WTC11 (cell line): ENCODE measurements around the gene DNAAF6. TPM values are rescaled to one million over a fixed set of nuclear protein-coding genes. Genes with fewer than 3 reads are reported as not detected.

Experiments
- ATAC-seq: fragments of 200-7000 bp; cut with Tn5 transposase; 2 replicates; pipeline ENCODE4 v1.10.0; 2021; ENCODE audit warnings: mild to moderate bottlenecking, moderate library complexity
- CTCF ChIA-PET: fragments of 300-600 bp; sonication (Branson Sonifier 250); formaldehyde crosslinking; loops from one replicate; lab custom pipeline; 2021; ENCODE audit warnings: antibody characterized with exemption; lab: Charles Lee
- POLR2A ChIA-PET: fragments of 350-600 bp; sonication (Branson Sonifier 250); formaldehyde crosslinking; loops from one replicate; lab custom pipeline; 2021; ENCODE audit warnings: antibody characterized with exemption; lab: Charles Lee
- DNase-seq: peaks from one replicate; pipeline ENCODE4 v3.0.0; 2021; ENCODE audit warnings: low spot score
- H3K27ac Mint-ChIP-seq: 2 replicates; pipeline ENCODE4 v1.8.0; 2021; ENCODE audit warnings: mixed read lengths
- H3K27me3 Mint-ChIP-seq: 2 replicates; pipeline ENCODE4 v1.8.0; 2021; ENCODE audit warnings: low read depth, mild to moderate bottlenecking, moderate library complexity, mixed read lengths
- H3K36me3 Mint-ChIP-seq: 2 replicates; pipeline ENCODE4 v1.8.0; 2021; ENCODE audit warnings: mixed read lengths
- H3K4me1 Mint-ChIP-seq: 2 replicates; pipeline ENCODE4 v1.8.0; 2022; ENCODE audit warnings: mixed read lengths
- H3K4me3 Mint-ChIP-seq: 2 replicates; pipeline ENCODE4 v1.8.0; 2021; ENCODE audit warnings: mild to moderate bottlenecking, moderate library complexity, mixed read lengths
- H3K9me3 Mint-ChIP-seq: 2 replicates; pipeline ENCODE4 v1.8.0; 2021; ENCODE audit warnings: mixed read lengths
- ETV6 ChIP-seq: sonication (generic); formaldehyde crosslinking; IDR thresholded peaks from 2 replicates; pipeline ENCODE4 v1.8.1; 2022; ENCODE audit warnings: mild to moderate bottlenecking, missing genetic modification reagents
- FOXJ3 ChIP-seq: sonication (generic); formaldehyde crosslinking; IDR thresholded peaks from 2 replicates; pipeline ENCODE4 v1.9.0; 2021; ENCODE audit warnings: missing genetic modification reagents, mild to moderate bottlenecking, borderline replicate concordance
- GRHL2 ChIP-seq: fragments of 250-450 bp; sonication (Bioruptor Pico); IDR thresholded peaks from 2 replicates; pipeline ENCODE4 v1.8.0; 2022; ENCODE audit warnings: mild to moderate bottlenecking, moderate library complexity; ENCODE audit not compliant: insufficient replicate concordance, severe bottlenecking
- NFYB ChIP-seq: sonication (generic); formaldehyde crosslinking; conservative IDR thresholded peaks from 2 replicates; pipeline ENCODE4 v1.8.0; 2022; ENCODE audit warnings: low read depth, missing genetic modification reagents
- NR2C2 ChIP-seq: sonication (generic); formaldehyde crosslinking; IDR thresholded peaks from 2 replicates; pipeline ENCODE4 v1.8.0; 2022; ENCODE audit warnings: mild to moderate bottlenecking, missing genetic modification reagents
- NR3C1 ChIP-seq: sonication (generic); formaldehyde crosslinking; conservative IDR thresholded peaks from 2 replicates; pipeline ENCODE4 v1.8.1; 2023; ENCODE audit warnings: low read depth, mild to moderate bottlenecking, missing genetic modification reagents
- PRRX2 ChIP-seq: fragments of 250-450 bp; sonication (Bioruptor Pico); IDR thresholded peaks from 2 replicates; pipeline ENCODE4 v1.8.0; 2021; ENCODE audit warnings: mild to moderate bottlenecking
- RELA ChIP-seq: sonication (generic); formaldehyde crosslinking; IDR thresholded peaks from 2 replicates; pipeline ENCODE4 v1.8.1; 2022; ENCODE audit warnings: missing genetic modification reagents, mild to moderate bottlenecking, borderline replicate concordance
- SMAD3 ChIP-seq: sonication (generic); formaldehyde crosslinking; IDR thresholded peaks from 2 replicates; pipeline ENCODE4 v1.8.0; 2022; ENCODE audit warnings: missing genetic modification reagents, mild to moderate bottlenecking, borderline replicate concordance
- SMAD4 ChIP-seq: sonication (generic); formaldehyde crosslinking; IDR thresholded peaks from 2 replicates; pipeline ENCODE4 v1.8.0; 2022; ENCODE audit warnings: mild to moderate bottlenecking, missing genetic modification reagents
- SP1 ChIP-seq: sonication (generic); formaldehyde crosslinking; conservative IDR thresholded peaks from 2 replicates; pipeline ENCODE4 v1.8.1; 2022; ENCODE audit warnings: missing genetic modification reagents
- TEAD1 ChIP-seq: sonication (generic); formaldehyde crosslinking; IDR thresholded peaks from 2 replicates; pipeline ENCODE4 v1.8.0; 2022; ENCODE audit warnings: mild to moderate bottlenecking, missing genetic modification reagents
- ZNF219 ChIP-seq: sonication (generic); formaldehyde crosslinking; IDR thresholded peaks from 2 replicates; pipeline ENCODE4 v1.8.0; 2023; ENCODE audit warnings: missing genetic modification reagents, mild to moderate bottlenecking, borderline replicate concordance
- total RNA-seq: library from RNA; stranded (reverse); gene quantifications from 3 replicates; pipeline ENCODE4 v1.2.3, GENCODE V29; 2021
- TF ChIP-seq, protein P1 (sequence below): fragments of 200-600 bp; IDR thresholded peaks from 2 replicates; pipeline ENCODE4 v1.8.0; 2022; ENCODE audit warnings: antibody characterized with exemption
- TF ChIP-seq, protein P2 (sequence below): sonication (generic); formaldehyde crosslinking; IDR thresholded peaks from 2 replicates; pipeline ENCODE4 v1.8.1; 2023; ENCODE audit warnings: mild to moderate bottlenecking, missing genetic modification reagents, borderline replicate concordance
- TF ChIP-seq, protein P3 (sequence below): sonication (generic); formaldehyde crosslinking; IDR thresholded peaks from 2 replicates; pipeline ENCODE4 v1.8.1; 2022; ENCODE audit warnings: missing genetic modification reagents, borderline replicate concordance
- TF ChIP-seq, protein P4 (sequence below): sonication (generic); formaldehyde crosslinking; IDR thresholded peaks from 2 replicates; pipeline ENCODE4 v1.8.1; 2023; ENCODE audit warnings: mild to moderate bottlenecking, missing genetic modification reagents
- TF ChIP-seq, protein P5 (sequence below): sonication (generic); formaldehyde crosslinking; IDR thresholded peaks from 2 replicates; pipeline ENCODE4 v1.8.1; 2022; ENCODE audit warnings: mild to moderate bottlenecking, missing genetic modification reagents, moderate library complexity, borderline replicate concordance

DNAAF6 gene
- total RNA-seq, 1 experiment from 2014 or later, result not detected

DNA sequence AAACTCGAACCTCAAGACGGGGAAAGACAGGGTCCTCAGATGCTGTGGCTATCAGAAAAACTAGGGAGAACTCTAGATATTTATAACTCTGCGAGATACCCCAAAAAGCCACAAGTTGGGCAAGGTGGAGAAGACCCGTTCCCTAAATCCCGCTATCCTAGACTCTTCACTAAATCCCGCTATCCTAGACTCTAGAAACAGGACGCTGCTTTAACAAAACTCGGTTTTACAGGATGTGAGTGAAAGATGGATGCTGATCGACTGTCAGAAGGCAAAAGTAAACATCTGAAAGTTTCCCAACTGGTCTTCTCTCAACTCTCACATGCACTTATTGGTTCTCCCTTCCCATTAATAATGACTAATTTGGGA is 270 bp downstream of the DNAAF6 start:
- ATAC-seq (no peak), DNase-seq (no peak)
- ChIA-PET POLR2A (no interaction called here), CTCF (no interaction called here)
- Mint-ChIP-seq H3K9me3 (no peaks in the 10 kb centered on the region), H3K4me1 (peaks cover 16% of the 10 kb centered on the region), H3K4me3 (peak overlapping the region; percentile 82), H3K27me3 (no peaks in the 10 kb centered on the region), H3K27ac (no peak overlapping the region; the same call in 1 of the 2 replicates), H3K36me3 (no peaks in the 10 kb centered on the region)
- TF ChIP-seq NR2C2 (CRISPR knock-in tag), result no peak
- TF ChIP-seq, protein P1, sequence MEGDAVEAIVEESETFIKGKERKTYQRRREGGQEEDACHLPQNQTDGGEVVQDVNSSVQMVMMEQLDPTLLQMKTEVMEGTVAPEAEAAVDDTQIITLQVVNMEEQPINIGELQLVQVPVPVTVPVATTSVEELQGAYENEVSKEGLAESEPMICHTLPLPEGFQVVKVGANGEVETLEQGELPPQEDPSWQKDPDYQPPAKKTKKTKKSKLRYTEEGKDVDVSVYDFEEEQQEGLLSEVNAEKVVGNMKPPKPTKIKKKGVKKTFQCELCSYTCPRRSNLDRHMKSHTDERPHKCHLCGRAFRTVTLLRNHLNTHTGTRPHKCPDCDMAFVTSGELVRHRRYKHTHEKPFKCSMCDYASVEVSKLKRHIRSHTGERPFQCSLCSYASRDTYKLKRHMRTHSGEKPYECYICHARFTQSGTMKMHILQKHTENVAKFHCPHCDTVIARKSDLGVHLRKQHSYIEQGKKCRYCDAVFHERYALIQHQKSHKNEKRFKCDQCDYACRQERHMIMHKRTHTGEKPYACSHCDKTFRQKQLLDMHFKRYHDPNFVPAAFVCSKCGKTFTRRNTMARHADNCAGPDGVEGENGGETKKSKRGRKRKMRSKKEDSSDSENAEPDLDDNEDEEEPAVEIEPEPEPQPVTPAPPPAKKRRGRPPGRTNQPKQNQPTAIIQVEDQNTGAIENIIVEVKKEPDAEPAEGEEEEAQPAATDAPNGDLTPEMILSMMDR, result no peak

DNA sequence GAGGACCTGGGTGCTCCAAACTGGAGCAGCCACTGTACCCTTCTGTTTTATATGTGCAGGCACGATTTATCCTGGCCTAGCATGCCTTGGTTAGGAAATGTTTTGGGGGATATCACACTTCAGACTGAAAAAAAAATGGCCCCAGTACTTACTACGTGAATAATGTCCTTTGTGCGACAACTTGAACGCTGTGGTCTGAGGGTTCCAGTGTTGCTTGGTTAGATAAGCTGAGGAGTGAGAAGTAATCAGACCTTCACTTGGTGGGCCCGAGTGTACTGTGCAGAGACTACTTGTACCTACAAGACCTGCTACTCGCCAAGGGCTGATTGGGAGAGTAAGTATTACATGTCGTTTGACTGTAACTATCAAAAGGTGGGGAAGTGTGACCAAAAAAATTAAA is 678 bp downstream of the DNAAF6 start:
- Mint-ChIP-seq H3K27me3 (no peaks in the 10 kb centered on the region), H3K4me1 (peaks cover 16% of the 10 kb centered on the region)
- no peak for ATAC-seq
- TF ChIP-seq SP1 (CRISPR knock-in tag) (no peak), SMAD3 (CRISPR knock-in tag) (no peak), PRRX2 (CRISPR knock-in tag) (no peak), NFYB (CRISPR knock-in tag) (no peak), SMAD4 (CRISPR knock-in tag) (no peak), ETV6 (CRISPR knock-in tag) (no peak), RELA (CRISPR knock-in tag) (no peak), TEAD1 (no peak), ZNF219 (CRISPR knock-in tag) (no peak), FOXJ3 (CRISPR knock-in tag) (no peak), GRHL2 (CRISPR knock-in tag) (no peak), NR3C1 (CRISPR knock-in tag) (no peak)
- TF ChIP-seq, protein P2, sequence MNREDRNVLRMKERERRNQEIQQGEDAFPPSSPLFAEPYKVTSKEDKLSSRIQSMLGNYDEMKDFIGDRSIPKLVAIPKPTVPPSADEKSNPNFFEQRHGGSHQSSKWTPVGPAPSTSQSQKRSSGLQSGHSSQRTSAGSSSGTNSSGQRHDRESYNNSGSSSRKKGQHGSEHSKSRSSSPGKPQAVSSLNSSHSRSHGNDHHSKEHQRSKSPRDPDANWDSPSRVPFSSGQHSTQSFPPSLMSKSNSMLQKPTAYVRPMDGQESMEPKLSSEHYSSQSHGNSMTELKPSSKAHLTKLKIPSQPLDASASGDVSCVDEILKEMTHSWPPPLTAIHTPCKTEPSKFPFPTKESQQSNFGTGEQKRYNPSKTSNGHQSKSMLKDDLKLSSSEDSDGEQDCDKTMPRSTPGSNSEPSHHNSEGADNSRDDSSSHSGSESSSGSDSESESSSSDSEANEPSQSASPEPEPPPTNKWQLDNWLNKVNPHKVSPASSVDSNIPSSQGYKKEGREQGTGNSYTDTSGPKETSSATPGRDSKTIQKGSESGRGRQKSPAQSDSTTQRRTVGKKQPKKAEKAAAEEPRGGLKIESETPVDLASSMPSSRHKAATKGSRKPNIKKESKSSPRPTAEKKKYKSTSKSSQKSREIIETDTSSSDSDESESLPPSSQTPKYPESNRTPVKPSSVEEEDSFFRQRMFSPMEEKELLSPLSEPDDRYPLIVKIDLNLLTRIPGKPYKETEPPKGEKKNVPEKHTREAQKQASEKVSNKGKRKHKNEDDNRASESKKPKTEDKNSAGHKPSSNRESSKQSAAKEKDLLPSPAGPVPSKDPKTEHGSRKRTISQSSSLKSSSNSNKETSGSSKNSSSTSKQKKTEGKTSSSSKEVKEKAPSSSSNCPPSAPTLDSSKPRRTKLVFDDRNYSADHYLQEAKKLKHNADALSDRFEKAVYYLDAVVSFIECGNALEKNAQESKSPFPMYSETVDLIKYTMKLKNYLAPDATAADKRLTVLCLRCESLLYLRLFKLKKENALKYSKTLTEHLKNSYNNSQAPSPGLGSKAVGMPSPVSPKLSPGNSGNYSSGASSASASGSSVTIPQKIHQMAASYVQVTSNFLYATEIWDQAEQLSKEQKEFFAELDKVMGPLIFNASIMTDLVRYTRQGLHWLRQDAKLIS (CRISPR knock-in tag), result no peak
- TF ChIP-seq, protein P3, sequence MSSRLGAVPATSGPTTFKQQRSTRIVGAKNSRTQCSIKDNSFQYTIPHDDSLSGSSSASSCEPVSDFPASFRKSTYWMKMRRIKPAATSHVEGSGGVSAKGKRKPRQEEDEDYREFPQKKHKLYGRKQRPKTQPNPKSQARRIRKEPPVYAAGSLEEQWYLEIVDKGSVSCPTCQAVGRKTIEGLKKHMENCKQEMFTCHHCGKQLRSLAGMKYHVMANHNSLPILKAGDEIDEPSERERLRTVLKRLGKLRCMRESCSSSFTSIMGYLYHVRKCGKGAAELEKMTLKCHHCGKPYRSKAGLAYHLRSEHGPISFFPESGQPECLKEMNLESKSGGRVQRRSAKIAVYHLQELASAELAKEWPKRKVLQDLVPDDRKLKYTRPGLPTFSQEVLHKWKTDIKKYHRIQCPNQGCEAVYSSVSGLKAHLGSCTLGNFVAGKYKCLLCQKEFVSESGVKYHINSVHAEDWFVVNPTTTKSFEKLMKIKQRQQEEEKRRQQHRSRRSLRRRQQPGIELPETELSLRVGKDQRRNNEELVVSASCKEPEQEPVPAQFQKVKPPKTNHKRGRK (CRISPR knock-in tag), result no peak
- TF ChIP-seq, protein P4, sequence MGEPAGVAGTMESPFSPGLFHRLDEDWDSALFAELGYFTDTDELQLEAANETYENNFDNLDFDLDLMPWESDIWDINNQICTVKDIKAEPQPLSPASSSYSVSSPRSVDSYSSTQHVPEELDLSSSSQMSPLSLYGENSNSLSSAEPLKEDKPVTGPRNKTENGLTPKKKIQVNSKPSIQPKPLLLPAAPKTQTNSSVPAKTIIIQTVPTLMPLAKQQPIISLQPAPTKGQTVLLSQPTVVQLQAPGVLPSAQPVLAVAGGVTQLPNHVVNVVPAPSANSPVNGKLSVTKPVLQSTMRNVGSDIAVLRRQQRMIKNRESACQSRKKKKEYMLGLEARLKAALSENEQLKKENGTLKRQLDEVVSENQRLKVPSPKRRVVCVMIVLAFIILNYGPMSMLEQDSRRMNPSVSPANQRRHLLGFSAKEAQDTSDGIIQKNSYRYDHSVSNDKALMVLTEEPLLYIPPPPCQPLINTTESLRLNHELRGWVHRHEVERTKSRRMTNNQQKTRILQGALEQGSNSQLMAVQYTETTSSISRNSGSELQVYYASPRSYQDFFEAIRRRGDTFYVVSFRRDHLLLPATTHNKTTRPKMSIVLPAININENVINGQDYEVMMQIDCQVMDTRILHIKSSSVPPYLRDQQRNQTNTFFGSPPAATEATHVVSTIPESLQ (CRISPR knock-in tag), result no peak
- TF ChIP-seq, protein P5, sequence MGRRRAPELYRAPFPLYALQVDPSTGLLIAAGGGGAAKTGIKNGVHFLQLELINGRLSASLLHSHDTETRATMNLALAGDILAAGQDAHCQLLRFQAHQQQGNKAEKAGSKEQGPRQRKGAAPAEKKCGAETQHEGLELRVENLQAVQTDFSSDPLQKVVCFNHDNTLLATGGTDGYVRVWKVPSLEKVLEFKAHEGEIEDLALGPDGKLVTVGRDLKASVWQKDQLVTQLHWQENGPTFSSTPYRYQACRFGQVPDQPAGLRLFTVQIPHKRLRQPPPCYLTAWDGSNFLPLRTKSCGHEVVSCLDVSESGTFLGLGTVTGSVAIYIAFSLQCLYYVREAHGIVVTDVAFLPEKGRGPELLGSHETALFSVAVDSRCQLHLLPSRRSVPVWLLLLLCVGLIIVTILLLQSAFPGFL (CRISPR knock-in tag), result no peak
- TF ChIP-seq, all 79 proteins: peak for 0
- Mint-ChIP-seq H3K4me3 (no peak overlapping the region), H3K27ac (peak overlapping the region; percentile 5; the same call in 1 of the 2 replicates), H3K36me3 (no peaks in the 10 kb centered on the region), H3K9me3 (no peaks in the 10 kb centered on the region)
- ChIA-PET CTCF (no interaction called here), POLR2A (no interaction called here)
- DNase-seq, result no peak
